Liver (tissue), 9 donors: Measurements from ENCODE around the gene GAST. TPM values are rescaled to one million over a fixed set of nuclear protein-coding genes. Genes with fewer than 3 reads are reported as not detected.

Source experiments
- DNase-seq: peaks from one replicate; pipeline ENCODE4 v3.0.0-alpha.2; 2017; ENCODE audit warnings: low spot score
- H3K27ac ChIP-seq, 2 donors: one replicate each; pipeline ENCODE4 v1.7.0; 2013; ENCODE audit warnings: inconsistent platforms in 2 of 2, low read length in 2 of 2, control low read depth in 1 of 2, low read depth in 1 of 2, mild to moderate bottlenecking in 1 of 2
- H3K27me3 ChIP-seq, 4 donors: one replicate each; pipeline versions ENCODE4 v1.6.1 to v1.7.0; 2013; ENCODE audit warnings: low read length in 3 of 4, inconsistent platforms in 1 of 4, mild to moderate bottlenecking in 1 of 4, moderate library complexity in 1 of 4; ENCODE audit not compliant: control insufficient read depth in 4 of 4, insufficient read depth in 4 of 4
- H3K36me3 ChIP-seq, 4 donors: one replicate each; pipeline versions ENCODE4 v1.6.1 to v1.7.0; 2013; ENCODE audit warnings: low read length in 3 of 4, mild to moderate bottlenecking in 3 of 4, low read depth in 1 of 4, moderate library complexity in 1 of 4; ENCODE audit not compliant: control insufficient read depth in 4 of 4, insufficient read depth in 3 of 4
- H3K4me1 ChIP-seq, 4 donors: one replicate each; pipeline versions ENCODE4 v1.6.1 to v1.7.0; 2013; ENCODE audit warnings: low read length in 3 of 4, mild to moderate bottlenecking in 3 of 4, moderate library complexity in 1 of 4; ENCODE audit not compliant: control insufficient read depth in 4 of 4, insufficient read depth in 4 of 4
- H3K4me3 ChIP-seq, 3 donors: one replicate each; pipeline versions ENCODE4 v1.6.1 to v1.7.0; 2013; ENCODE audit warnings: low read length in 3 of 3, control low read depth in 1 of 3, low read depth in 1 of 3, mild to moderate bottlenecking in 1 of 3
- H3K9ac ChIP-seq, 2 donors: one replicate each; pipeline ENCODE4 v1.7.0; 2013; ENCODE audit warnings: low read length in 2 of 2, mild to moderate bottlenecking in 2 of 2, moderate library complexity in 2 of 2, control low read depth in 1 of 2, low read depth in 1 of 2
- H3K9me3 ChIP-seq, 4 donors: one replicate each; pipeline versions ENCODE4 v1.6.1 to v1.7.0; 2013; ENCODE audit warnings: low read length in 3 of 4; ENCODE audit not compliant: control insufficient read depth in 4 of 4
- ATF3 ChIP-seq: IDR thresholded peaks from 2 replicates; pipeline ENCODE4 v1.6.1; 2016; ENCODE audit warnings: antibody characterized with exemption
- CTCF ChIP-seq: fragments of 150-350 bp; IDR thresholded peaks from 2 replicates; pipeline ENCODE4 v1.5.1; 2017; ENCODE audit warnings: improper control_type of control experiment, low read depth, low read length; ENCODE audit not compliant: missing input control
- EGR1 ChIP-seq, 2 donors: IDR thresholded peaks; 2 replicates each; pipeline ENCODE4 v1.6.1; 2016 to 2018; ENCODE audit warnings: antibody characterized with exemption in 2 of 2, low read depth in 2 of 2
- FOXA1 ChIP-seq: IDR thresholded peaks from 2 replicates; pipeline ENCODE4 v1.6.1; 2016; ENCODE audit warnings: antibody characterized with exemption
- FOXA2 ChIP-seq: IDR thresholded peaks from 2 replicates; pipeline ENCODE4 v1.6.1; 2016; ENCODE audit warnings: antibody characterized with exemption
- GABPA ChIP-seq, 2 donors: IDR thresholded peaks in 1 of 2; conservative IDR thresholded peaks in 1 of 2; 2 replicates each; pipeline ENCODE4 v1.6.1; 2016; ENCODE audit warnings: antibody characterized with exemption in 2 of 2, mild to moderate bottlenecking in 1 of 2, moderate library complexity in 1 of 2
- HNF4A ChIP-seq, 2 donors: conservative IDR thresholded peaks; 2 replicates each; pipeline ENCODE4 v1.6.1; 2016; ENCODE audit warnings: antibody characterized with exemption in 2 of 2, mild to moderate bottlenecking in 2 of 2
- HNF4G ChIP-seq: IDR thresholded peaks from 2 replicates; pipeline ENCODE4 v1.6.1; 2016; ENCODE audit warnings: antibody characterized with exemption
- JUND ChIP-seq, 2 donors: IDR thresholded peaks; 2 replicates each; pipeline ENCODE4 v1.6.1; 2016; ENCODE audit warnings: antibody characterized with exemption in 2 of 2
- NR2F2 ChIP-seq: IDR thresholded peaks from 2 replicates; pipeline ENCODE4 v1.6.1; 2016; ENCODE audit warnings: antibody characterized with exemption
- RAD21 ChIP-seq, 2 donors: IDR thresholded peaks; 2 replicates each; pipeline ENCODE4 v1.6.1; 2016; ENCODE audit warnings: antibody characterized with exemption in 2 of 2, mild to moderate bottlenecking in 2 of 2
- REST ChIP-seq: IDR thresholded peaks from 2 replicates; pipeline ENCODE4 v1.6.1; 2016; ENCODE audit warnings: antibody characterized with exemption, mild to moderate bottlenecking
- RXRA ChIP-seq, 2 donors: IDR thresholded peaks; 2 replicates each; pipeline ENCODE4 v1.6.1; 2017 to 2018; ENCODE audit warnings: antibody characterized with exemption in 2 of 2, mild to moderate bottlenecking in 1 of 2
- SP1 ChIP-seq: IDR thresholded peaks from 2 replicates; pipeline ENCODE4 v1.6.1; 2018; ENCODE audit warnings: antibody characterized with exemption, mild to moderate bottlenecking
- TAF1 ChIP-seq: conservative IDR thresholded peaks from 2 replicates; pipeline ENCODE4 v1.6.1; 2016; ENCODE audit warnings: antibody characterized with exemption, mild to moderate bottlenecking
- YY1 ChIP-seq: IDR thresholded peaks from 2 replicates; pipeline ENCODE4 v1.6.1; 2016; ENCODE audit warnings: antibody characterized with exemption, mild to moderate bottlenecking
- WGBS: extraction: QIAGEN DNeasy Blood & Tissue Kit; methylation state at CpG from one replicate; pipeline ENCODE4 v1.1.7; 2013; 5-methylcytosine and 5-hydroxymethylcytosine counted together
- polyA plus RNA-seq, 2 donors: library from polyadenylated mRNA; stranded (reverse) in 1 of 2; unstranded in 1 of 2; fragments of 200-250 nt in 1 of 2; fragments of >200 nt in 1 of 2; fragmentation: Nextera tagmentation in 1 of 2; extraction: Ambion mirVana in 1 of 2; gene quantifications; one replicate each; pipeline versions ENCODE4 v1.2.1 to v1.2.3, GENCODE V29; 2013 to 2015
- total RNA-seq, 2 donors: library from RNA; depleted of rRNA; stranded (reverse); fragments of >200 nt; gene quantifications; one replicate each; pipeline ENCODE4 v1.2.3, GENCODE V29; 2014
- TF ChIP-seq, protein P1 (sequence below): IDR thresholded peaks from 2 replicates; pipeline ENCODE4 v1.6.1; 2016; ENCODE audit warnings: antibody characterized with exemption
- TF ChIP-seq, protein P2 (sequence below): IDR thresholded peaks from 2 replicates; pipeline ENCODE4 v1.6.1; 2016; ENCODE audit warnings: antibody characterized with exemption
- donor health status: healthy.
- donor health status: healthy.
- donor health status: healthy.
- donor health status: healthy.
- donor health status: healthy.

Gene GAST
- total and polyA plus RNA-seq, 4 donors: not detected

GRCh38 chr17:41748275-41748674 is 36.1 kb downstream of the GAST start:
- Histone ChIP-seq H3K27ac (no peak overlapping the region), H3K4me1 (no peaks in the 10 kb centered on the region), H3K36me3 (no peaks in the 10 kb centered on the region), H3K9ac (no peak overlapping the region), H3K9me3 (no peaks in the 10 kb centered on the region), H3K4me3 (no peak overlapping the region), H3K27me3 (no peaks in the 10 kb centered on the region)
- no peak for DNase-seq
- no peak for TF ChIP-seq HNF4G
- no peak for TF ChIP-seq REST
- no peak for TF ChIP-seq SP1
- no peak for TF ChIP-seq RAD21 (IDR thresholded peaks at IDR 0.05)
- no peak for TF ChIP-seq FOXA2
- no peak for TF ChIP-seq RXRA (IDR thresholded peaks at IDR 0.05)
- WGBS: 91% methylated on average over 6 of the region's 6 CpGs

GRCh38 chr17:41750862-41751261 is 38.7 kb downstream of the GAST start:
- H3K27me3 ChIP-seq: no peaks in the 10 kb centered on the region

More at GRCh38 chr17:41750862-41751261, 38.7 kb downstream of the GAST start:
- H3K9me3 ChIP-seq: no peaks in the 10 kb centered on the region
- 84% methylated on average over 4 of the region's 4 CpGs for WGBS
- no peak for DNase-seq
- H3K36me3 ChIP-seq: peaks cover 4 to 14% (median 8%) of the 10 kb centered on the region in 4 donors
- no peaks in the 10 kb centered on the region for H3K4me1 ChIP-seq
- no peak for TF ChIP-seq JUND (IDR thresholded peaks at IDR 0.05)
- no peak for TF ChIP-seq ATF3
- TF ChIP-seq REST: no peak
- TF ChIP-seq HNF4A (conservative IDR thresholded peaks at IDR 0.05): no peak
- no peak for TF ChIP-seq EGR1 (IDR thresholded peaks at IDR 0.05; ENCODE audit: low read depth in 2 of 2)
- TF ChIP-seq, protein P1, sequence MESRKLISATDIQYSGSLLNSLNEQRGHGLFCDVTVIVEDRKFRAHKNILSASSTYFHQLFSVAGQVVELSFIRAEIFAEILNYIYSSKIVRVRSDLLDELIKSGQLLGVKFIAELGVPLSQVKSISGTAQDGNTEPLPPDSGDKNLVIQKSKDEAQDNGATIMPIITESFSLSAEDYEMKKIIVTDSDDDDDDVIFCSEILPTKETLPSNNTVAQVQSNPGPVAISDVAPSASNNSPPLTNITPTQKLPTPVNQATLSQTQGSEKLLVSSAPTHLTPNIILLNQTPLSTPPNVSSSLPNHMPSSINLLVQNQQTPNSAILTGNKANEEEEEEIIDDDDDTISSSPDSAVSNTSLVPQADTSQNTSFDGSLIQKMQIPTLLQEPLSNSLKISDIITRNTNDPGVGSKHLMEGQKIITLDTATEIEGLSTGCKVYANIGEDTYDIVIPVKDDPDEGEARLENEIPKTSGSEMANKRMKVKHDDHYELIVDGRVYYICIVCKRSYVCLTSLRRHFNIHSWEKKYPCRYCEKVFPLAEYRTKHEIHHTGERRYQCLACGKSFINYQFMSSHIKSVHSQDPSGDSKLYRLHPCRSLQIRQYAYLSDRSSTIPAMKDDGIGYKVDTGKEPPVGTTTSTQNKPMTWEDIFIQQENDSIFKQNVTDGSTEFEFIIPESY: no peak
- TF ChIP-seq GABPA (IDR thresholded peaks at IDR 0.05 in 1 of 2, conservative IDR thresholded peaks at IDR 0.05 in 1 of 2): no peak
- TF ChIP-seq HNF4G: no peak
- TF ChIP-seq RAD21 (IDR thresholded peaks at IDR 0.05): no peak
- no peak for TF ChIP-seq SP1
- no peak for TF ChIP-seq FOXA2
- no peak for TF ChIP-seq RXRA (IDR thresholded peaks at IDR 0.05)
- no peak for TF ChIP-seq FOXA1
- no peak for TF ChIP-seq CTCF
- TF ChIP-seq, protein P2, sequence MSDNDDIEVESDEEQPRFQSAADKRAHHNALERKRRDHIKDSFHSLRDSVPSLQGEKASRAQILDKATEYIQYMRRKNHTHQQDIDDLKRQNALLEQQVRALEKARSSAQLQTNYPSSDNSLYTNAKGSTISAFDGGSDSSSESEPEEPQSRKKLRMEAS: no peak
- TF ChIP-seq YY1: no peak
- TF ChIP-seq NR2F2: no peak
- no peak for TF ChIP-seq TAF1
- no peak overlapping the region for H3K27ac ChIP-seq
- H3K4me3 ChIP-seq: no peak overlapping the region
- no peak overlapping the region for H3K9ac ChIP-seq
